Left lobe of liver (tissue), 2 donors: ENCODE results near the gene RABGAP1. TPM values are rescaled to one million over a fixed set of nuclear protein-coding genes. Genes with fewer than 3 reads are reported as not detected.

Experiments
- ATAC-seq: fragments of 200-7000 bp; cut with Tn5 transposase; one replicate; pipeline ENCODE4 v1.9.1; 2020; ENCODE audit warnings: mild to moderate bottlenecking, moderate library complexity
- DNase-seq: peaks from one replicate; pipeline ENCODE4 v3.0.0-alpha.2; 2020; ENCODE audit warnings: low spot score
- total RNA-seq: library from RNA; stranded (reverse); gene quantifications from one replicate; pipeline ENCODE4 v1.2.1, GENCODE V29; 2021
- donor health status: DM: no; HTN: no; CAD: no; lungs with moderate emphysema.
- donor health status: DM: no; HTN: yes; CAD: no.

The RABGAP1 gene
- total RNA-seq, 1 donor from 2014 or later = 13.9 TPM

DNA sequence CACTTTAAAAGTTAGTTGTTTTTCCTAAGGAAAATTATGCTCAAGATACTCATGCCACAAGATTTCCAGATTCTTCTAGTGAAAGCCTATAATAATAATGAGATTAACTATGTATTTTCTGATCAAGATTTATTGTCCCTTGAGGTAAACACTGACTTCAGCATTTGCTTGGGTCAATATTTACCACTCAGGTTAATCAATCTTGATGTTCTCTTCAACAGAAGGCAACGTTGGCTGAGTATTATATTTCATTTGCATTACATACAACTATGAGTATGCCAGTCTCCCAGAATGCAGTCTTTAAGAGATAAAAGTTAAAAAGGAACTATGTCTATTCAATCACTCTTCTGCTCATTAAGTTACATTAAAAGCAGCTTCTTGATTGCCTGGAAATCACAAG lies 208.2 kb downstream of the RABGAP1 start:
- peak; percentile 67 for ATAC-seq
- DNase-seq = no peak

DNA sequence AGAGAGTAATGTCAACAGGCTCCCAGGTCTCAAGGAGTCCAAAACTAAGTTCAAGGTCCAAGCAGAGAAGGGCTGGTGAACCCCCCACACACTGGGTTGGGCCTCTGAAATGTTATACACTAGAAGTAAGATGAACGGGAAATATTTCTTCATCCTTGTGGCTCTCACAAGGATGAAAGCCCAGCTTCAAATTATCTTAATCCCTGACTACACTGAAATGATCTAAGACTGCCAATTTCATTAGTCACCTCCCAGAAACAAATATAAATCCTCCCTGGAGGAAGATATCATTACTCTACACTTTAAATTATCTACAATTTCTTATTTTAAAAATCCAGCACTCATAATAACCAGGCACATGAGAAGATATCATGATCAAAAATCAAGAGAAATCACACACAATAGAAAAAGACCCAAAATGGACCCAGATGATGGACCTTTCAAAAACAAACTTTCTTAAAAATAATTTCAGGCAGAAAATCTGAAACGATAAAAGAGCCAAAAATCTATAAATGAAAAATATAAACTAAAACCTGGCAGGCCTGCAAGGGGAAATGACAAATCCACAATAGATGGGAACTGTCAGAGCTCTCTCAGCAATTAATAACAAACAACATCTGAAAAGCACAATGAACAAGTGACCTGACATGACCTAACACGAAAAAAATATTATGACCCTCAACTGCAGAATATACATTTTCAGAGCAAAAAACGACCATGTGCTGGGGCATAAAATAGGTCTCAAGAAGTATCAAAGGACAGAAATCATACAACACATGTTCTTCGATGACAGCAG lies 210.1 kb downstream of the RABGAP1 start:
- no peak for ATAC-seq
- DNase-seq = no peak

Other genes starting within 250 kb of the RABGAP1 start
- not detected for gene OR1L4, start 217.0 kb upstream of the RABGAP1 start, total RNA-seq
- gene OR1L6, start 198.7 kb upstream of the RABGAP1 start, total RNA-seq = not detected
- not detected for gene OR5C1, start 152.1 kb upstream of the RABGAP1 start, total RNA-seq
- not detected for gene OR1K1, start 140.9 kb upstream of the RABGAP1 start, total RNA-seq
- gene PDCL, start 112.4 kb upstream of the RABGAP1 start, total RNA-seq = 4.8 TPM
- gene RC3H2, start 35.7 kb upstream of the RABGAP1 start, total RNA-seq = 15.1 TPM
- gene ZBTB6, start 27.7 kb upstream of the RABGAP1 start, total RNA-seq = 2.0 TPM
- gene ZBTB26, start 9.5 kb upstream of the RABGAP1 start, total RNA-seq = 1.7 TPM
- 0.55 TPM for gene GPR21, start 92.6 kb downstream of the RABGAP1 start, total RNA-seq